Ectodermal cell (in vitro differentiated cells): ENCODE data around the gene COL5A1.

Source experiments
- H3K27ac ChIP-seq: 2 replicates; pipeline ENCODE4 v1.7.0; 2013; ENCODE audit warnings: mild to moderate bottlenecking, low read depth, low read length; ENCODE audit not compliant: insufficient read depth, poor library complexity, severe bottlenecking
- H3K27me3 ChIP-seq: 2 replicates; pipeline ENCODE4 v1.7.0; 2013; ENCODE audit warnings: mild to moderate bottlenecking, low read length; ENCODE audit not compliant: insufficient read depth, control insufficient read depth, poor library complexity, severe bottlenecking
- H3K36me3 ChIP-seq: one replicate; pipeline ENCODE4 v1.7.0; 2013; ENCODE audit warnings: low read length; ENCODE audit not compliant: control insufficient read depth, insufficient read depth
- H3K4me1 ChIP-seq: one replicate; pipeline ENCODE4 v1.7.0; 2013; ENCODE audit warnings: low read length; ENCODE audit not compliant: control insufficient read depth, insufficient read depth
- H3K4me3 ChIP-seq: 2 replicates; pipeline ENCODE4 v1.7.0; 2013; ENCODE audit warnings: low read depth, low read length, control low read depth; ENCODE audit not compliant: insufficient read depth
- H3K9me3 ChIP-seq: 2 replicates; pipeline ENCODE4 v1.7.0; 2013; ENCODE audit warnings: mild to moderate bottlenecking, low read length, moderate library complexity; ENCODE audit not compliant: control insufficient read depth
- WGBS, 2 experiments: methylation state at CpG; one replicate each; pipeline ENCODE4 v1.1.7; 2013; ENCODE audit warnings: missing lambda C conversion rate in 2 of 2; 5-methylcytosine and 5-hydroxymethylcytosine counted together

The COL5A1 gene

DNA sequence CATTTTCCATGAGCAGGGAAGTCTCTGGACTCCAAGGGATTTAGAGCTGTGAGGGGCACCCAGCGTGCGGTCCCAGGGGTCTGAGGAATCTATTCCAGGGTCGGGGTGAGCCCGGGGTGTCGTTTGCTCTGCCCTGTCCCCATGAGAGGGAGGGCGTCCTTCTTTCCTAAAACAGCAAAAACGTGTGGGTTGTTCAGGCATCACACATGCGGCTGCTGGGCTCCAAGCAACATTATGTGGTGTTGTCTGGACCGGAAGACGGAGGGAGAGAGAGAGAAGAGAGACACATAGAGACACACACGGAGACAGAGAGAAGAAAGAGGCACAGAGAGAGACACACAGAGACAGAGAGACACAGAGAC is 42.7 kb upstream of the COL5A1 start:
- Histone ChIP-seq H3K27ac (no peak overlapping the region), H3K4me3 (no peak overlapping the region), H3K36me3 (no peaks in the 10 kb centered on the region), H3K9me3 (no peaks in the 10 kb centered on the region), H3K4me1 (peaks cover 4% of the 10 kb centered on the region), H3K27me3 (no peaks in the 10 kb centered on the region)
- 84 to 90% methylated on average over 11 of the region's 11 CpGs for WGBS, 2 experiments

DNA sequence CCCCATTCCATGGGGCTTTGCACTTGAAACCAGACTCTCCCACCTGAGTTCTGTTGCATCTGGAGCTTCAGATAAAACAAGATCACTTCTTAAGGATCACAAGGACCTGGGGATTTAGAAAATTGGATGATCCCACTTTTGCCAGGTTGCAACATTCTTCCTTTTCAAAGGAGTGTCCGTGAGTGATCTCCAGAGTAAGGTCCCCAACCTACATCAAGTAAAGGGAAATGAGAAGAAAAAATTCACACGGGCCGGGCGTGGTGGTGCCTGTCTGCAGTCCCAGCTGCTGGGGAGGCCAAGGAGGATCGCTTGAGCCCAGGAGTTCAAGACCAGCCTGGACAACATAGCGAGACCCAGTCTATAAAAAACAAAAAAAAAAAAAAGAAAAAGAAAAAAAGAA is 41.2 kb upstream of the COL5A1 start:
- Histone ChIP-seq H3K27me3 (no peaks in the 10 kb centered on the region), H3K4me1 (peaks cover 4% of the 10 kb centered on the region), H3K9me3 (no peaks in the 10 kb centered on the region), H3K36me3 (no peaks in the 10 kb centered on the region), H3K27ac (no peak overlapping the region), H3K4me3 (no peak overlapping the region)
- WGBS, 2 experiments = 93% methylated on average over 6 of the region's 6 CpGs

DNA sequence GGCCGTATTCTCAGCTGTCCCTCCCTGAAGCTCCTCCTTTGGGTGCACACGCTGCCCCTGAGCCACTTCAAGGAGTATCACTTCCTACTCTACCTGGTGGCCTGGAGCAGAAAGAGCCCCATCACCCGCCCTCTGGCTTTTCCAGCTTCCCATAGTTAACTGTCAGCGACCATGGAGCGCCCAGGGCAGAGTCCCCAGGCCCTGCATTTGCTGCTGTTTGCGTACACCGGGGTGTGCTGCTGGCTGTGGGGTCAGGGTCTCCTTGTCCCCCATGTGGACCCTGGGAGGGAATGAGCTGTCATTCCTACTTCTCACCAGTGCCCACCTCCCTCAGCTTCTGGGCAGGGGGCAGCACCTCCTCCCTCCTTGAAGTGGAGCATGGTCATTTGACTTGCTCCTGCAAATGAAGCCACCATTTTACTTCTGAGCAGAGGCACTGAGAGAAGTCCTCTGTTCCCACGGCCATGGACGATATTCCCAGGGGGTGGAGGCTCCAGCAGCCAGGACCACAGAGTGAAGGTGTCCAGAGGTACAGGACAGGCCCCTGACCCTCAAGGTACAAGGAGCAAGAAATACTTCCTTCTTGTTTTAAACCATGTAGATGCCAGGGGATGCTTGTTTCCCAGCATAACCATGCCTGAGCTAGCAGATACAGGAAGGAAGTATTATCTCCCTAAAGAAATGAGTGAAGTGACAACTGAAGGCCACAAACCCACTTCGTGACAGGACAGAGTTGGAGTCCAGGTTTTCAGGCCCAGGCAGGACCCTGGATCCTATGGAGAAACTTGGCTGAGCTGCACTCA is 40.6 kb upstream of the COL5A1 start:
- H3K9me3 ChIP-seq = no peaks in the 10 kb centered on the region
- WGBS, 2 experiments = 91 to 93% methylated on average over 10 of the region's 10 CpGs
- H3K4me1 ChIP-seq = peaks cover 4% of the 10 kb centered on the region
- no peaks in the 10 kb centered on the region for H3K27me3 ChIP-seq
- no peak overlapping the region for H3K27ac ChIP-seq
- no peaks in the 10 kb centered on the region for H3K36me3 ChIP-seq
- no peak overlapping the region for H3K4me3 ChIP-seq

GRCh38 chr9:134601764-134602163 is 39.8 kb upstream of the COL5A1 start:
- Histone ChIP-seq H3K4me3 (no peak overlapping the region), H3K4me1 (peaks cover 4% of the 10 kb centered on the region), H3K9me3 (no peaks in the 10 kb centered on the region), H3K36me3 (no peaks in the 10 kb centered on the region), H3K27me3 (no peaks in the 10 kb centered on the region), H3K27ac (no peak overlapping the region)
- 92 to 95% methylated on average over 7 of the region's 7 CpGs for WGBS, 2 experiments

DNA sequence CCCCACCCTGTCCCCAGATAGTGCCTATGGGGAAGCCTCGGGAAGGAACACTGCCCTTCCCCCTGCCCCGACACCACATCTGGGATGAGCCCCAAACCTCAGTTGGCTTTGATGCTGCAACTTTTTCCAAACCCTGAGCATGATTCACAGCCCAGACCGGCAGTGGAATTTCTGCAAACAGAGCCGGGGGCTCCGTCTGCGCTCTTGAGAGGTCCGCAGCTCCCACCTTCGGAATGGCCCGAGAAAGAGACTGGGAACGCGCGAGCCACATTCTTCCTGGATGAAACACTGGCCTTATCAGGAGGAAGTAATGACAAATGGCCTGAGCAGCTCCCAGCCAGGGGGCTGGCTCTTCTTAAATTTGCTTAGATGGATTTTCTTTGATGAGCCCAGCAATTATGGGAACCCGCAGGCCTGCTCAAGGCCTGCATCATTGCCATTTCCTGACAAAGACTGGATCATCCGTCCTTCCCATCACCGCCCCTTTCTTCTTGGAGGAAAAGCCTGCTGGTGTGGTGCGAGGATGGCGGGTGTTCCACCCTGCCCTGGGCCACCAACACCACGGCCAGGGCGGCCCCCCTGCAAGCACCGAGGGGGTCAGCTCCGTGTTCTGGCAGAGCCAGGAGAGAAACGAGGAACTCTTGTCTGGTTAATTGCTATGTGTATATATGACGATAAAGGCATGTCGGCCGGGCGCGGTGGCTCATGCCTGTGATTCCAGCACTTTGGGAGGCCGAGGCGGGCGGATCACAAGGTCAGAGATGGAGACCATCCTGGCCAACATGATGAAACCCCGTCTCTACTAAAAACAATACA is 38.8 kb upstream of the COL5A1 start:
- H3K27ac ChIP-seq = no peak overlapping the region
- H3K4me1 ChIP-seq = peaks cover 4% of the 10 kb centered on the region

DNA sequence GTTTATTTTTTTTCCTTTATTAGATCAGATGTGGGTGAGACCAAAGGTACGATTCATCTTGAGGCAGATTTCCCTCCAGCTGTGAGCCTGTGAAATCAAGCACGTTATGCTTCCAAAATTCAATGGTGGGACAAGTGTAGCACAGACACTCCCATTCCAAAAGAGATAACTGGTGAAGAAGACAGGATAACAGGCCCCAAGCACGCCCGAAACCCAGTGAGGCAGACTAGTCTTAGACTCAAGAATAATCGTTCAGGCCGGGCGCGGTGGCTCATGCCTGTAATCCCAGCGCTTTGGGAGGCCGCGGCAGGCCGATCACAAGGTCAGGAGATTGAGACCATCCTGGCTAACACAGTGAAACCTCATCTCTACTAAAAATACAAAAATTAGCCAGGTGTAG is 36.8 kb upstream of the COL5A1 start:
- Histone ChIP-seq H3K27me3 (no peaks in the 10 kb centered on the region), H3K4me3 (no peak overlapping the region), H3K27ac (no peak overlapping the region), H3K9me3 (no peaks in the 10 kb centered on the region), H3K4me1 (peaks cover 4% of the 10 kb centered on the region), H3K36me3 (no peaks in the 10 kb centered on the region)
- 89 to 92% methylated on average over 12 of the region's 12 CpGs for WGBS, 2 experiments

More for the DNA sequence above, 38.8 kb upstream of the COL5A1 start:
- no peak overlapping the region for H3K4me3 ChIP-seq
- H3K9me3 ChIP-seq = no peaks in the 10 kb centered on the region
- H3K36me3 ChIP-seq = no peaks in the 10 kb centered on the region
- 78 to 82% methylated on average over 31 of the region's 31 CpGs for WGBS, 2 experiments
- H3K27me3 ChIP-seq = no peaks in the 10 kb centered on the region

- WGBS, 2 experiments = 93 to 95% methylated on average over 8 of the region's 8 CpGs
- Histone ChIP-seq H3K4me1 (peaks cover 4% of the 10 kb centered on the region), H3K4me3 (no peak overlapping the region), H3K36me3 (no peaks in the 10 kb centered on the region), H3K27ac (no peak overlapping the region), H3K27me3 (no peaks in the 10 kb centered on the region), H3K9me3 (no peaks in the 10 kb centered on the region)
Observed at GRCh38 chr9:134605351-134605965, 36.1 kb upstream of the COL5A1 start.

- Histone ChIP-seq H3K27ac (no peak overlapping the region), H3K36me3 (no peaks in the 10 kb centered on the region), H3K9me3 (no peaks in the 10 kb centered on the region), H3K4me1 (peaks cover 4% of the 10 kb centered on the region), H3K27me3 (no peaks in the 10 kb centered on the region), H3K4me3 (no peak overlapping the region)
- 91 to 94% methylated on average over 5 of the region's 5 CpGs for WGBS, 2 experiments
Observed at GRCh38 chr9:134605966-134606357, 35.6 kb upstream of the COL5A1 start.

DNA sequence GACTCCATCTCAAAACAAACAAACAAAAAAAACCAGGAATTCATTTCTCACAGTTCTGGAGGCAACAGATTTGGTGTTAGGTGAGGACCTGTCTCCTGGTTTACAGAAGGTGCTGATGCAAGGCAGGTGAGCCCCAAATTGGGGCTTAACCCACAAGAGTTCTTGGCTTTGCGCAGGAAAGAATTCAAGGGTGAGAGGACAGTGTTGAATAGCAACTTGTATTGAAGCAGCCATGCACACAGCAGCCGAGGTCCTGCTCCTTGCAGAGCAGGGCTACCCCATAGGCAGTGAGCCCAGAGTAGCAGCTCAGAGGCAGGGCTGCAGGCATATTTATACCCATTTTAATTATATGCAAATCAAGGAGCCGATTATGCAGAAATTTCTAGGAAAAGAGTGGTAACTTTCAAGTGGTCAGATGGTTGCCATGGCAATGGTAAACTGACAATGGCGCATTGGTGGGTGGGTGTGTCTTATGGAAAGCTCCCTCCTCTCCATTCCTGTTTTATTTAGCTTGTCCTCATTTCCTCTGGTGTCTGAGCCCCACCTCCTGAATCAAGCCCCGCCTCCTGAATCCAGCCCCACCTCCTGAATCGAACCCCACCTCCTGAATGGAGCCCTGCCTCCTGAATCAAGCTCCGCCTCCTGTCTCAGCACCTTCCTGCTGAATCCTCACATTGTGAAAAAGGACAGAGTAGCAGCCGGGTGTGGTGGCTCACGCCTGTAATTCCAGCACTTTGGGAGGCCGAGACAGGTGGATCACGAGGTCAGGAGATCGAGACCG is 34.5 kb upstream of the COL5A1 start:
- Histone ChIP-seq H3K27ac (no peak overlapping the region), H3K9me3 (no peaks in the 10 kb centered on the region), H3K4me1 (peaks cover 4% of the 10 kb centered on the region), H3K36me3 (no peaks in the 10 kb centered on the region), H3K4me3 (no peak overlapping the region), H3K27me3 (no peaks in the 10 kb centered on the region)
- 91 to 92% methylated on average over 13 of the region's 13 CpGs for WGBS, 2 experiments
